WTC11 (cell line): Measurements from ENCODE around the gene DNAH7. TPM values are rescaled to one million over a fixed set of nuclear protein-coding genes. Genes with fewer than 3 reads are reported as not detected.

Source experiments
- ATAC-seq: fragments of 200-7000 bp; cut with Tn5 transposase; 2 replicates; pipeline ENCODE4 v1.10.0; 2021; ENCODE audit warnings: mild to moderate bottlenecking, moderate library complexity
- CTCF ChIA-PET: fragments of 300-600 bp; sonication (Branson Sonifier 250); formaldehyde crosslinking; loops from one replicate; lab custom pipeline; 2021; ENCODE audit warnings: antibody characterized with exemption; lab: Charles Lee
- POLR2A ChIA-PET: fragments of 350-600 bp; sonication (Branson Sonifier 250); formaldehyde crosslinking; loops from one replicate; lab custom pipeline; 2021; ENCODE audit warnings: antibody characterized with exemption; lab: Charles Lee
- DNase-seq: peaks from one replicate; pipeline ENCODE4 v3.0.0; 2021; ENCODE audit warnings: low spot score
- H3K27ac Mint-ChIP-seq: 2 replicates; pipeline ENCODE4 v1.8.0; 2021; ENCODE audit warnings: mixed read lengths
- H3K27me3 Mint-ChIP-seq: 2 replicates; pipeline ENCODE4 v1.8.0; 2021; ENCODE audit warnings: low read depth, mild to moderate bottlenecking, moderate library complexity, mixed read lengths
- H3K36me3 Mint-ChIP-seq: 2 replicates; pipeline ENCODE4 v1.8.0; 2021; ENCODE audit warnings: mixed read lengths
- H3K4me1 Mint-ChIP-seq: 2 replicates; pipeline ENCODE4 v1.8.0; 2022; ENCODE audit warnings: mixed read lengths
- H3K4me3 Mint-ChIP-seq: 2 replicates; pipeline ENCODE4 v1.8.0; 2021; ENCODE audit warnings: mild to moderate bottlenecking, moderate library complexity, mixed read lengths
- H3K9me3 Mint-ChIP-seq: 2 replicates; pipeline ENCODE4 v1.8.0; 2021; ENCODE audit warnings: mixed read lengths
- AFF4 ChIP-seq: sonication (generic); formaldehyde crosslinking; IDR thresholded peaks from 2 replicates; pipeline ENCODE4 v1.8.1; 2023; ENCODE audit warnings: mild to moderate bottlenecking, missing genetic modification reagents, borderline replicate concordance
- CBFB ChIP-seq: sonication (generic); formaldehyde crosslinking; IDR thresholded peaks from 2 replicates; pipeline ENCODE4 v1.8.1; 2022; ENCODE audit warnings: mild to moderate bottlenecking, low read depth, missing genetic modification reagents
- IRF1 ChIP-seq: sonication (generic); formaldehyde crosslinking; IDR thresholded peaks from 2 replicates; pipeline ENCODE4 v1.8.0; 2023; ENCODE audit warnings: missing genetic modification reagents
- IRF2 ChIP-seq: sonication (generic); formaldehyde crosslinking; IDR thresholded peaks from 2 replicates; pipeline ENCODE4 v1.8.0; 2022; ENCODE audit warnings: low read depth, missing genetic modification reagents, borderline replicate concordance
- MXD4 ChIP-seq: fragments of 250-450 bp; sonication (Bioruptor Pico); IDR thresholded peaks from 2 replicates; pipeline ENCODE4 v1.8.0; 2021; ENCODE audit warnings: mild to moderate bottlenecking, moderate library complexity, borderline replicate concordance
- OVOL2 ChIP-seq: fragments of 250-450 bp; sonication (Bioruptor Pico); IDR thresholded peaks from 2 replicates; pipeline ENCODE4 v1.9.0; 2021; ENCODE audit warnings: mild to moderate bottlenecking, borderline replicate concordance
- RORB ChIP-seq: fragments of 250-450 bp; sonication (Bioruptor Pico); IDR thresholded peaks from 2 replicates; pipeline ENCODE4 v1.9.0; 2021; ENCODE audit warnings: mild to moderate bottlenecking
- SMAD3 ChIP-seq: sonication (generic); formaldehyde crosslinking; IDR thresholded peaks from 2 replicates; pipeline ENCODE4 v1.8.0; 2022; ENCODE audit warnings: missing genetic modification reagents, mild to moderate bottlenecking, borderline replicate concordance
- TP53 ChIP-seq: sonication (generic); formaldehyde crosslinking; IDR thresholded peaks from 2 replicates; pipeline ENCODE4 v1.8.1; 2023; ENCODE audit warnings: mild to moderate bottlenecking, missing genetic modification reagents
- USF2 ChIP-seq: sonication (generic); formaldehyde crosslinking; IDR thresholded peaks from 2 replicates; pipeline ENCODE4 v1.8.1; 2023; ENCODE audit warnings: mild to moderate bottlenecking, missing genetic modification reagents, moderate library complexity
- ZBTB21 ChIP-seq: sonication (generic); formaldehyde crosslinking; IDR thresholded peaks from 2 replicates; pipeline ENCODE4 v1.8.1; 2023; ENCODE audit warnings: mild to moderate bottlenecking, missing genetic modification reagents, borderline replicate concordance
- ZNF425 ChIP-seq: fragments of 250-450 bp; sonication (Bioruptor Pico); conservative IDR thresholded peaks from 2 replicates; pipeline ENCODE4 v1.9.0; 2021; ENCODE audit warnings: mild to moderate bottlenecking
- total RNA-seq: library from RNA; stranded (reverse); gene quantifications from 3 replicates; pipeline ENCODE4 v1.2.3, GENCODE V29; 2021
- TF ChIP-seq, protein P1 (sequence below): fragments of 250-450 bp; sonication (Bioruptor Pico); IDR thresholded peaks from 2 replicates; pipeline ENCODE4 v1.9.0; 2021; ENCODE audit warnings: mild to moderate bottlenecking, borderline replicate concordance
- TF ChIP-seq, protein P2 (sequence below): sonication (generic); formaldehyde crosslinking; IDR thresholded peaks from 2 replicates; pipeline ENCODE4 v1.8.1; 2023; ENCODE audit warnings: mild to moderate bottlenecking, missing genetic modification reagents
- TF ChIP-seq, protein P3 (sequence below): sonication (generic); formaldehyde crosslinking; IDR thresholded peaks from 2 replicates; pipeline ENCODE4 v1.8.0; 2023; ENCODE audit warnings: mild to moderate bottlenecking, missing genetic modification reagents

The DNAH7 gene
- total RNA-seq, 1 experiment from 2014 or later, result 0.04 TPM

- TF ChIP-seq, protein P1, sequence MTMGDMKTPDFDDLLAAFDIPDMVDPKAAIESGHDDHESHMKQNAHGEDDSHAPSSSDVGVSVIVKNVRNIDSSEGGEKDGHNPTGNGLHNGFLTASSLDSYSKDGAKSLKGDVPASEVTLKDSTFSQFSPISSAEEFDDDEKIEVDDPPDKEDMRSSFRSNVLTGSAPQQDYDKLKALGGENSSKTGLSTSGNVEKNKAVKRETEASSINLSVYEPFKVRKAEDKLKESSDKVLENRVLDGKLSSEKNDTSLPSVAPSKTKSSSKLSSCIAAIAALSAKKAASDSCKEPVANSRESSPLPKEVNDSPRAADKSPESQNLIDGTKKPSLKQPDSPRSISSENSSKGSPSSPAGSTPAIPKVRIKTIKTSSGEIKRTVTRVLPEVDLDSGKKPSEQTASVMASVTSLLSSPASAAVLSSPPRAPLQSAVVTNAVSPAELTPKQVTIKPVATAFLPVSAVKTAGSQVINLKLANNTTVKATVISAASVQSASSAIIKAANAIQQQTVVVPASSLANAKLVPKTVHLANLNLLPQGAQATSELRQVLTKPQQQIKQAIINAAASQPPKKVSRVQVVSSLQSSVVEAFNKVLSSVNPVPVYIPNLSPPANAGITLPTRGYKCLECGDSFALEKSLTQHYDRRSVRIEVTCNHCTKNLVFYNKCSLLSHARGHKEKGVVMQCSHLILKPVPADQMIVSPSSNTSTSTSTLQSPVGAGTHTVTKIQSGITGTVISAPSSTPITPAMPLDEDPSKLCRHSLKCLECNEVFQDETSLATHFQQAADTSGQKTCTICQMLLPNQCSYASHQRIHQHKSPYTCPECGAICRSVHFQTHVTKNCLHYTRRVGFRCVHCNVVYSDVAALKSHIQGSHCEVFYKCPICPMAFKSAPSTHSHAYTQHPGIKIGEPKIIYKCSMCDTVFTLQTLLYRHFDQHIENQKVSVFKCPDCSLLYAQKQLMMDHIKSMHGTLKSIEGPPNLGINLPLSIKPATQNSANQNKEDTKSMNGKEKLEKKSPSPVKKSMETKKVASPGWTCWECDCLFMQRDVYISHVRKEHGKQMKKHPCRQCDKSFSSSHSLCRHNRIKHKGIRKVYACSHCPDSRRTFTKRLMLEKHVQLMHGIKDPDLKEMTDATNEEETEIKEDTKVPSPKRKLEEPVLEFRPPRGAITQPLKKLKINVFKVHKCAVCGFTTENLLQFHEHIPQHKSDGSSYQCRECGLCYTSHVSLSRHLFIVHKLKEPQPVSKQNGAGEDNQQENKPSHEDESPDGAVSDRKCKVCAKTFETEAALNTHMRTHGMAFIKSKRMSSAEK (CRISPR knock-in tag), result no peak
These were observed 244.2 kb downstream of the DNAH7 start (continued) for GRCh38 chr2:195824478-195824877.

DNA sequence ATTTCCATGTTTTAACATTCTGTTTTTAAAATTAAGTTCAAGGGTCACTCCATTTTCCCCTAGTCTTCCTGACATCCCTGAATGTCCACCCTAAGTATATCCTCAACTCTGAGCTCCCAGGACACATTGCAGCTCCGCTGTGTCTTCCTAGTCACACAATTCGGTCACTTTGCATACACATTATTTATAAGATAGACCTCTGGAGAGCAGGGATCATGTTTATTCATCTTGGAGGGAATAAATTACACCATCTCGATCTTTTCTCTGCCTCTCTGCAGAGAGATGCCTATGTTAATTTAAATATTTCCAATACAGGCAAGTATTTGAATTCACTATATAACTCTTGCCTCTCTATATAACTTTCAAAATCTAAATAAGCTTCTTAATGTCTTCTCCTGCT, 245.4 kb downstream of the DNAH7 start:
- H3K36me3 Mint-ChIP-seq, result no peaks in the 10 kb centered on the region
- ATAC-seq, result no peak
- TF ChIP-seq AFF4 (CRISPR knock-in tag), result no peak
- TF ChIP-seq CBFB (CRISPR knock-in tag), result no peak
- no peak for TF ChIP-seq RORB (CRISPR knock-in tag)
- TF ChIP-seq, all 79 proteins: peak for 0
- POLR2A ChIA-PET, result no interaction called here
- H3K9me3 Mint-ChIP-seq, result no peaks in the 10 kb centered on the region
- DNase-seq, result no peak
- H3K4me3 Mint-ChIP-seq, result no peak overlapping the region
- H3K27me3 Mint-ChIP-seq, result no peaks in the 10 kb centered on the region
- H3K4me1 Mint-ChIP-seq, result peaks cover 8% of the 10 kb centered on the region; the same call in 1 of the 2 replicates
- CTCF ChIA-PET, result no interaction called here
- peak overlapping the region; percentile 43; the same call in 1 of the 2 replicates for H3K27ac Mint-ChIP-seq

DNA sequence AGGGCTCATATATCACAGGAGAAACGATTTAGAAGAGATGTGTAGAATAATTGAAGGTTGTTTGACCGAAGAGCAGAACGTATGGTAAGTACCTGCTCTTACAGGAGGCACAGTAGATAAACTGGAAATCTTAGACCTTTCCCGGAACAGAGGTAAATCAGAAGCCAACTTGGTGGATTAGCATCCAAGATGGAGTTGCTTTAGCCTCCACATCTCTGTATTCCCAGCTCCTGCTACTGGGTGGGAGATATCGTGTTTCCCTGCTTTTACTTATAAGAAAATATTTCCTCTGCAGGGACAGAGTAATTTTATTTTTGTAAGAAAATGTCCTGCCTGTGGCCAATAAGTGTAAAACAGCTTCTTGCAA, 247.1 kb downstream of the DNAH7 start:
- ChIA-PET POLR2A (no interaction called here), CTCF (no interaction called here)
- H3K4me3 Mint-ChIP-seq, result no peak overlapping the region
- ATAC-seq, result no peak
- H3K9me3 Mint-ChIP-seq, result no peaks in the 10 kb centered on the region
- H3K4me1 Mint-ChIP-seq, result peaks cover 8% of the 10 kb centered on the region; the same call in 1 of the 2 replicates
- H3K27ac Mint-ChIP-seq, result no peak overlapping the region
- no peaks in the 10 kb centered on the region for H3K27me3 Mint-ChIP-seq
- DNase-seq, result no peak
- H3K36me3 Mint-ChIP-seq, result no peaks in the 10 kb centered on the region
- TF ChIP-seq ZBTB21 (CRISPR knock-in tag) (no peak), TP53 (no peak), OVOL2 (CRISPR knock-in tag) (no peak), ZNF425 (CRISPR knock-in tag) (no peak), SMAD3 (CRISPR knock-in tag) (no peak), USF2 (CRISPR knock-in tag) (no peak), IRF2 (CRISPR knock-in tag) (no peak), IRF1 (CRISPR knock-in tag) (no peak), MXD4 (no peak)
- TF ChIP-seq, protein P2, sequence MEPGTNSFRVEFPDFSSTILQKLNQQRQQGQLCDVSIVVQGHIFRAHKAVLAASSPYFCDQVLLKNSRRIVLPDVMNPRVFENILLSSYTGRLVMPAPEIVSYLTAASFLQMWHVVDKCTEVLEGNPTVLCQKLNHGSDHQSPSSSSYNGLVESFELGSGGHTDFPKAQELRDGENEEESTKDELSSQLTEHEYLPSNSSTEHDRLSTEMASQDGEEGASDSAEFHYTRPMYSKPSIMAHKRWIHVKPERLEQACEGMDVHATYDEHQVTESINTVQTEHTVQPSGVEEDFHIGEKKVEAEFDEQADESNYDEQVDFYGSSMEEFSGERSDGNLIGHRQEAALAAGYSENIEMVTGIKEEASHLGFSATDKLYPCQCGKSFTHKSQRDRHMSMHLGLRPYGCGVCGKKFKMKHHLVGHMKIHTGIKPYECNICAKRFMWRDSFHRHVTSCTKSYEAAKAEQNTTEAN (CRISPR knock-in tag), result no peak
- TF ChIP-seq, protein P3, sequence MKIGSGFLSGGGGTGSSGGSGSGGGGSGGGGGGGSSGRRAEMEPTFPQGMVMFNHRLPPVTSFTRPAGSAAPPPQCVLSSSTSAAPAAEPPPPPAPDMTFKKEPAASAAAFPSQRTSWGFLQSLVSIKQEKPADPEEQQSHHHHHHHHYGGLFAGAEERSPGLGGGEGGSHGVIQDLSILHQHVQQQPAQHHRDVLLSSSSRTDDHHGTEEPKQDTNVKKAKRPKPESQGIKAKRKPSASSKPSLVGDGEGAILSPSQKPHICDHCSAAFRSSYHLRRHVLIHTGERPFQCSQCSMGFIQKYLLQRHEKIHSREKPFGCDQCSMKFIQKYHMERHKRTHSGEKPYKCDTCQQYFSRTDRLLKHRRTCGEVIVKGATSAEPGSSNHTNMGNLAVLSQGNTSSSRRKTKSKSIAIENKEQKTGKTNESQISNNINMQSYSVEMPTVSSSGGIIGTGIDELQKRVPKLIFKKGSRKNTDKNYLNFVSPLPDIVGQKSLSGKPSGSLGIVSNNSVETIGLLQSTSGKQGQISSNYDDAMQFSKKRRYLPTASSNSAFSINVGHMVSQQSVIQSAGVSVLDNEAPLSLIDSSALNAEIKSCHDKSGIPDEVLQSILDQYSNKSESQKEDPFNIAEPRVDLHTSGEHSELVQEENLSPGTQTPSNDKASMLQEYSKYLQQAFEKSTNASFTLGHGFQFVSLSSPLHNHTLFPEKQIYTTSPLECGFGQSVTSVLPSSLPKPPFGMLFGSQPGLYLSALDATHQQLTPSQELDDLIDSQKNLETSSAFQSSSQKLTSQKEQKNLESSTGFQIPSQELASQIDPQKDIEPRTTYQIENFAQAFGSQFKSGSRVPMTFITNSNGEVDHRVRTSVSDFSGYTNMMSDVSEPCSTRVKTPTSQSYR, result no peak
